Uterine smooth muscle cell (primary cell): Measurements from ENCODE around the gene PIP5K1A. TPM values are rescaled to one million over a fixed set of nuclear protein-coding genes. Genes with fewer than 3 reads are reported as not detected.

Source experiments
- total RNA-seq: library from RNA; depleted of rRNA; stranded (reverse); fragments of >200 nt; gene quantifications from 2 replicates; pipeline ENCODE4 v1.2.3, GENCODE V29; 2014

The PIP5K1A gene
- 66.1 and 76.1 TPM in 2 replicates for total RNA-seq

GRCh38 chr1:151198254-151199127, at the start of gene PIP5K1A:
TSS of gene PIP5K1A (plus strand) at chr1:151198552. CDS start at chr1:151198997, 445 bp downstream.

GRCh38 chr1:151156515-151156819, 41.9 kb upstream of the PIP5K1A start, which contains the start of gene TNFAIP8L2:
TSS of gene TNFAIP8L2 (plus strand) at chr1:151156649. CDS start at chr1:151158698, 2,049 bp downstream.

DNA sequence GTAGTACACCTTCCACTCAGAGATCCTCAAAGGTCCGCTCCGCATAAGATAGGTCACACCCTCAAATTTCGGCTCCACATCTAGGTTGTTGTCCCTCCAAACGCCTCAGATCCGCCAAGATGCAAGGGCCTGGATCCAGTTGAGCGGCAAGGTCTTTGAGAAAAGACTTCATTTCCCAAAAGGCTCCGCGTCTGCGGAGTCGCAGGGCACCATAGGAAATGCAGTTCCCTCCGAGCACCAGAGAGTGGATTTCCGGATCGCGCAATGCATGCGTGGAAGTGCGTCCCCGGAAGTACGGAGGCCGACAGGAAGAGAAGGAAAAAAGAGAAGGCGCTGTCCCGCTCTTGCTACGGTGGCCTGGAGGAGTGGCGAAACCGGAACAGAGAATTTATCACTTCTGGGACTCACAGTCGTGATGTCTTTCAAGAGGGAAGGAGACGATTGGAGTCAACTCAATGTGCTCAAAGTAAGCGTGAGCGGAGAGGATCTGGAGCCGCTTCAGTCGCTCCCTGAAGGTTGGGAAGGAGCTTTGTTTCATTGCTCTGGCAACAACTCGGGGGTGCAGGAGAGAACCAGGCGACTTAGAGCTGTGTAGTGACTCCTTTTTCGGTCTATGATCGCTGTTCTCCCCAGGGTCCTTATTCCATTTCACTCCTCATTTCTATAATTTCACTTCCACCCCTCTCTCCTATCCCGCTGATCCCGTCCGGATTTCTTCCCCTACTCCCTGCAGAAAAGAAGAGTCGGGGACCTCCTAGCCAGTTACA, 32.4 kb upstream of the PIP5K1A start, which contains the start of the genes LYSMD1 and SCNM1:
Gene LYSMD1 (minus strand): TSS at position 165 of the 767 bp plus-strand sequence. CDS start 644 bp downstream, outside the sequence.
Gene SCNM1 (plus strand): TSS at position 407 of the 767 bp plus-strand sequence. CDS start 9 bp downstream, at position 416.

DNA sequence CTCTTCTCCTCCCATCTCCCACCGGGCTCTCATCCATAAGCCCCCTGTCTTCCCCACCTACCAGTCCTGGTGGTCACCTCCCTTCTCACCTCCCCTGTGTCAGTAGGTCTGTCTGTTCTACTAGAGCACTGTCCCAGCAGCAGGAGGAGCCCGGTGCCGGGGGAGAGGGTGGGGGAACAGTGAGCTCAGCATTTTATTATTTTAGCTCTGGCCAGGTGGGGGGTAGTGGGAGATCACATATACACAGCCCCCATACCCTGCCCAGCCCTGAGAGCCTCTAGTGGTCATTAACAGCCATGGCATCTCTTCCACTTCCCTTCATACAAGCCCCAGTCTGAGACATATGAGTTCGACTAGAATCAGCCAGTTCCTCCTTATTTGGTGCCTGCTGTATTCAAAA, 22.5 kb upstream of the PIP5K1A start, which contains the start of gene TMOD4:
Gene TMOD4 (minus strand): TSS at position 119 of the 400 bp plus-strand sequence. CDS start 1,106 bp downstream, outside the sequence.

DNA sequence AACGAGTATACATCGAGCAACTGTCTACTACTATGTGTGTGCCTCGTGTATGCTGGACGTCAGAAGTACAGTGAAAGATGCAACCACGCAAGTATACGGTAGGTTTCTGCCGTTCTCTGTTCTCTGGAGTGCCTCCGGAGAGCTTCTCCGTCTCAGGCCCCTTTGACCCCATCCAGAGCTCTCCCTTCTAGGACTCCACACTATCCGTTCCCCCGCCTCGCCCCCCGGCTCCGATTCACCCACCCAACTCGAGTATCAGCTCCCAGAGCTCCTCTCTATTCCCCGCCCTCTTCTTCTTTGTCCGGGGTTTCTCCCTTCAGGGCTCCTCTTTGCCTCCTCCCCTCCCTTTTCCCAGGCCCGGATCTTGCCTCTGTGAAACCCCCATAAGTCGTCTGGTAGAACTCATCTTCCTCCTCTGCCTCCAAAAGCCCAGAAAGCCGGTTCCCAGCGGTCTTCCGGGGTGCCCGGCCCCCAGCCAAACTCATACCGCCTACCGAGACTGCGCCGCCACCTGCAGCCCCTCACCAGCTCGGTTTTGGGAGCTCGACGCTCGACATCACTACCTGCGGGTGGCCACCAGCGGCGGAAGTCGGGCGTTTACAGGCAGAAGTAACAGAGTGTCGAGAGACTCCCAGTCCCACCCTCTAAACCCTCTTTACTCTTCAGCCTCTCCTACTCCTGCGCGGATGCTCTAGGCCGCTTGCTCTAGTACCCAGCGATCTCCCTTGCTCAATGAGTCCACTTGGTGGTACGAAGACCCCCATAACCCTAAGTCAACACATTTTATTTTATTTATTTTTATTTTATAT, 8.5 kb upstream of the PIP5K1A start, which contains the start of gene VPS72:
Gene VPS72 (minus strand): TSS at position 561 of the 809 bp plus-strand sequence. CDS start 76 bp downstream, at position 485.

DNA sequence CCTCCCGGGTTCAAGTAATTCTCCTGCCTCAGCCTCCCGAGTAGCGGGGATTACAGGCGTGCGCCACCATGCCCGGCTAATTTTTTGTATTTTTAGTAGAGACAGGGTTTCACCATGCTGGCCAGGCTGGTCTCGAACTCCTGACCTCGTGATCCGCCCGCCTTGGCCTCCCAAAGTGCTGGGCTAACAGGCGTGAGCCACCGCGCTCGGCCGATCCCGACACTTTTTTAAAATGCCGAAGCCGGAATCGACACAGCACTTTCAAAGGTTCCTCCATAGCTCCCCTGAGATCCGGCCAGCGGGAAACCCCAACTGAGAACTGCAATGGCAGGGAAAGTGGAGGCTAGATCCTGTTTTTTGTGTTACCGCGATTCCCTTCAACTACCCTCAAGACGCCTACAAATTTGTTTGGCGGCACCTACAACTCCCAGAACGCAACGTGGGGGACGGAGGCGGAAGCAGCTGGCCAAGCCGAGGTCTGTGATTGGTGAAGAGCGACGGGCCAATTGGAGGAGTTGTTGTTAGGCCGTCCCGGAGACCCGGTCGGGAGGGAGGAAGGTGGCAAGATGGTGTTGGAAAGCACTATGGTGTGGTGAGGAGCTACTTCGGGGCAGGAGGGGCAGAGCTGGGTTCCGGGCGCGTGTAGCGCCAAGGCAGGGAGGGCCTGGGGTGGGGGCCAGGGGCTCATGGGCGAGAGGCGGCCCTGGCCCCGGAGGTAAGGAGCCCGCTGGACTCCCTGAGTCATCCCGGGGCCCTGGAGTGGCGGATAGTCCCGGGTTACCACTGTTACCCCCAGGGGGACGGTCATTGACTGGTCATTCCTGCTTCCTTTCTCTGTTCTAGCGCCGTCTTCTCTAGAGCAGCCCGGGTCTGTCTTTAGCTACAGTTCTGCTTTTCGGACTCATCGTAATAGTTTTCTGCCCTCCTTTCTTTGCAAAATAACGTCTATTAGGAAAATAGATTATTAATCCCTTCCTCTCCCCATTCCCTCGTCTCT, 56.2 kb downstream of the PIP5K1A start, which contains the start of gene PSMD4:
Gene PSMD4 (plus strand): TSS at position 518 of the 997 bp plus-strand sequence. CDS start 49 bp downstream, at position 567.

GRCh38 chr1:151281969-151282882, 83.9 kb downstream of the PIP5K1A start, which contains the start of gene ZNF687:
TSS of gene ZNF687 (plus strand) at chr1:151282299. CDS start at chr1:151286292, 3,993 bp downstream.

Other genes starting within 250 kb of the PIP5K1A start
- 78.4 and 110 TPM in 2 replicates for gene CERS2, start 223.7 kb upstream of the PIP5K1A start, total RNA-seq
- 1.1 and 1.3 TPM in 2 replicates for gene ANXA9, start 216.3 kb upstream of the PIP5K1A start, total RNA-seq
- 5.7 and 6.0 TPM in 2 replicates for gene MINDY1, start 191.7 kb upstream of the PIP5K1A start, total RNA-seq
- 4.0 and 4.6 TPM in 2 replicates for gene PRUNE1, start 190.1 kb upstream of the PIP5K1A start, total RNA-seq
- gene BNIPL, start 162.0 kb upstream of the PIP5K1A start, total RNA-seq: 0.11 and 1.00 TPM in 2 replicates
- gene C1orf56, start 150.8 kb upstream of the PIP5K1A start, total RNA-seq: 1.4 and 1.7 TPM in 2 replicates
- gene CDC42SE1, start 138.9 kb upstream of the PIP5K1A start, total RNA-seq: 41.1 and 44.4 TPM in 2 replicates
- gene MLLT11, start 138.2 kb upstream of the PIP5K1A start, total RNA-seq: 5.0 and 6.9 TPM in 2 replicates
- gene GABPB2, start 127.8 kb upstream of the PIP5K1A start, total RNA-seq: 15.6 and 18.4 TPM in 2 replicates
- gene SEMA6C, start 51.9 kb upstream of the PIP5K1A start, total RNA-seq: 0.66 and 0.75 TPM in 2 replicates
- gene TNFAIP8L2, start 41.9 kb upstream of the PIP5K1A start, total RNA-seq: not detected in 2 replicates
- 5.6 and 6.7 TPM in 2 replicates for gene LYSMD1, start 32.6 kb upstream of the PIP5K1A start, total RNA-seq
- gene SCNM1, start 32.4 kb upstream of the PIP5K1A start, total RNA-seq: 18.4 and 23.9 TPM in 2 replicates
- gene TMOD4, start 22.6 kb upstream of the PIP5K1A start, total RNA-seq: 0.22 TPM in 1 of 2 replicates, not detected in the other
- 50.7 and 54.9 TPM in 2 replicates for gene VPS72, start 8.4 kb upstream of the PIP5K1A start, total RNA-seq
- gene PSMD4, start 56.2 kb downstream of the PIP5K1A start, total RNA-seq: 243 and 344 TPM in 2 replicates
- gene ZNF687, start 83.7 kb downstream of the PIP5K1A start, total RNA-seq: 12.5 and 12.6 TPM in 2 replicates
- 47.9 and 74.1 TPM in 2 replicates for gene PI4KB, start 128.9 kb downstream of the PIP5K1A start, total RNA-seq
- gene RFX5, start 148.7 kb downstream of the PIP5K1A start, total RNA-seq: 29.6 and 32.4 TPM in 2 replicates
- gene SELENBP1, start 174.2 kb downstream of the PIP5K1A start, total RNA-seq: 22.2 and 25.0 TPM in 2 replicates
- gene PSMB4, start 201.0 kb downstream of the PIP5K1A start, total RNA-seq: 352 and 425 TPM in 2 replicates